Kasumi-1 (cell line): ENCODE results near the gene CD99.
"Not testable (repeated sequence)": the region's sequence is repeated elsewhere in the genome, so short reads cannot be mapped to it uniquely, and the experiment has no call there.

Experiments used
- DNase-seq, 2 experiments: peaks; one replicate each; lab custom pipeline; 2025; lab: John Stamatoyannopoulos, UW

Gene CD99

GRCh38 chrX:2699959-2700358 lies 8.9 kb downstream of the CD99 start:
- no peak for DNase-seq

GRCh38 chrX:2700405-2701320 lies 9.6 kb downstream of the CD99 start:
- no peak for DNase-seq

DNA sequence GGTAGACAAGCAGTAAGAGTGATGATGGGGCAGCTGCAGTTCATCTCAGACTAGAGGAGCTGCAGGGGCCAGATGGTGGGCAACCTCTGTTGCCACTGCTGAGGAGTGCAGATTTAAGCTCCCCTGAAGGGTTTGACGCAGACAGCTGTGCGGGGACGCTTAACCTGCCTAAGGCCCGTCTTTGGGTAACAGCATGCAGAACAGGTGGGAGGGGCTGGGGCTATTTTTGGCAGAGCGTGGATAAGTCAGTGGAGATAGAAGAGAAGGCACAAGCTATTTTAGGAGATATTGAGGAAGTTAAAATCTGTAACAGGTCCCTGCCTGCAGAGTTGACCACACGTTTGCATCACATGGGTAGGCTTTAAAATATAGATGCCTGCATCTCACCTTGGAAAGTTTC lies 10.5 kb downstream of the CD99 start:
- no peak for DNase-seq

DNA sequence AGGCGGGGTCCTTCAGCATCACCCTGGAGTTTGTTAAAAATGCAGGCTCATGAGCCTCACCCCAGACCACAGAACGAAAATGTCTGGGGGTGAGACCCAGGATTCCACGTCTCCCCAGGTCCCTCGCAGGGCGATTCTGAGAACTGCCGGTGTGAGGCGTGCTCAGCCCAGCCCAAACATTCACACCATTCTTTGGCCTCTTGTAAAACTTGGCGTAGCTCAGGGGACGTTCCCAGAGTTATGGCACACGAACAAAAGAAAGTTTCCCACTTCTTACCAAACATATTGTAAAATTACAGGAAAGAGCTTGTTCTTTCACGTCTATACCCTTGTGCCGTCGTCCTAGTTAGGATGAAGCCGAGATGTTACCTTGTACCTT lies 12.9 kb downstream of the CD99 start:
- no peak for DNase-seq

DNA sequence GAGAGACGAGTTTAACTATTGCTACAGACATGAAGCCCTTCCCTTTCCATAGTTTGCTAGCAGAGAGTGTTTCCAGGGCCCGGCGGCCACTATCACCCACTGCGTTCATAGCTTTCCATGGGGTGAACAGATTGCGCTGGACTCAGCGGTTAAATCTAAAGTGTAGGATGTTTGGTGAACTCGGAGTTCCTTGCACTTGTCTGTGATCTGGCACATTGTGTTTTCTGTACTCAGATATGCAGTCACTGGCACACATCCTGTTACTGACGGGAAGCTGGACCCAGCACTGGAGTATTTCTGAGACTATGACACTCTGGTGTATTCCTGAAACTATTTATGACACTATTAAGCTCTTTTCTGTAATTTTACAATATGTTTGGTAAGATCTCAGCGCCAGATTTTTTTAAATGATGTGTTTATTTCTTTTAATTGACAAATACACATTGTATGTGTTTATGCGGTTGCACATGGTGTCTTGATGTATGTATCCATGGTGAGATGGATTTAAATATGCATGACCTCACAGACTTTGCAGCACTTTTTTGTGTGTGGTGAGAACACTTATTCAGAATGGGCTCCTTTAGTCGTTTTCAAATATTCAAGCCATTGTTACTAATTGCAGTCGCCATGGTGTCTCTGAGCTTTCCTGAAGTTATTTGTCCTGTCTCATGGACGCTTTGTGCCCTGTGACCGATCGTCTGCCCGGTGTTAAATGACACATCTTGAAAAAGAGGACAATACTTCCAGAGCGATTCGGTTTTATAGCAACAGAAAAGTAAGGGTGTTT lies 14.1 kb downstream of the CD99 start:
- DNase-seq: no peak

DNA sequence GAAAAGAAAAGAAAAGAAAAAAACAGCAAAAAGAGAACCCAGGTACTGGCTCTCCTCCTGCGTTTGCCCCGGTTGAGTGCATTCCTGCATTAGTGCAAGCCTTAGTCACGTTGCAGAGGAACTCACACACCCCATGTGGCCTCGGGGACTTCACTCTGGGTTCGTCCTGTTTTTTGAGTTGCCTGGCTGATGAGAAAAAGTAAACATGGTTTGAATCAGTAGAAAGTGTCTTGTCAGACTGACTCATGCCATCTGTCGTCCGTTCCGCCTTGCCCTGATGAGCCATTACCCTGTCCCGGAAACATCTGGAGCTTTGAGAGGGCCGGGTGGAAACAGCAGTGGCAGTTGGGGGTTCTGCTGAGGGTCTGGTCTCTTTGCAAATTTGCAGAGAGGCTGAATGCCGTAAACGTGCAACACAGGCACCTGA lies 16.3 kb downstream of the CD99 start:
- no peak for DNase-seq

- no peak for DNase-seq
Observed at GRCh38 chrX:2708021-2708420, 16.9 kb downstream of the CD99 start.

- DNase-seq: no peak
Observed at GRCh38 chrX:2708592-2709188, 17.6 kb downstream of the CD99 start.

DNA sequence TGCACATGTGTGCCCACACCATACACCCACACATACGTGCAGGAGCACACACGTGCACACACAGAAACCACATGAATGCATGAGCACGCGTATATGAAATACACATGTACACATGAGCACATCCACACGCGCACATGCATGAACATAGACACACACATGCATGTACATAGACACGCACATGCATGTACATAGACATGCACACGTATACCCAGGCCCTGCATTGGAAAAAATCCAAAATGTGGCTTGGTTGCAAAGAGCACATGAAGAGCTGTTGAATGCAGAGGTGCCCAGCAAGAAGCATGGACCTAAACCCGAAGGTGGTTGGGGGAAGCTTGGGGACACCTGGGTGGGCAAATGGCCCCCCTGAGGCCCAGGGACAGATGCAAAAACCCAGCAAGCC lies 18.5 kb downstream of the CD99 start:
- DNase-seq: no peak

DNA sequence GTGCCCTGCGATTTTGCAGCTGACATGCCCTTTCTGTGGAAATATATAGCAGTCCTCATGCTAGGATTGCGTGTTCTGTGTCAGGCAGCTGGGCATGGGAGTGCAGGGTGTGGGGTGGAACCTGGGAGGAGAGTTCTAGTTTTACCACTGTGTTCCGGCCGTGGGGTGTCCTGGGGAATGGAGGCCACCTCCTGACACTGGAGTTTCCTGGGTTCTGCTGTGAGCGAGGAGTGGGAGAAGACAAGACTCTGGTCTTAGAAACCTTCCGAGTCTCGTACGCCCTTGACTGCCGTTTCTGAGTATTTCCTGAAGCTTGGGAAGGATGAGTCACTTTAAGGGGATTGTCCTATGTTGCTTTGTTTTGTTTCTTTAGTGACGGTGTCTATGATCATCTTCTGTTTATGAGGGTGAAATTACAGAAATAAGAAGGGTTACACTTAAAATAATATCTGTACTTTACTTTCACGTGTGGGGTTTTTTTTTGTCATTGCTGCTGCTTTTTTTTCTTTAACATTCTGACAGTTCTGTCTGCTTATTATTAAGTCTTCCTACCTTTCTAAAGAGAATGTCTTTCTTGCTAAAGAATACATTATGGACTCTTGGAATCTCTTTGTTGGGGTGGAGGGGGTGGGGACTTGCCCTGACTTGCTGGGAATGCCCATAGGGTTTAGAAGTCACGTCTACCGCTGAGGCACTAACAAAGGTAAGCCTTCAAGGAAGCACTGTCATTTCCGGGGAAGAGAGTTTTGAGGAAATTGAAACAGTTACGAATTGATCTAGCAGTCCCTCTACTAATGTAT lies 19.1 kb downstream of the CD99 start:
- DNase-seq: no peak

DNA sequence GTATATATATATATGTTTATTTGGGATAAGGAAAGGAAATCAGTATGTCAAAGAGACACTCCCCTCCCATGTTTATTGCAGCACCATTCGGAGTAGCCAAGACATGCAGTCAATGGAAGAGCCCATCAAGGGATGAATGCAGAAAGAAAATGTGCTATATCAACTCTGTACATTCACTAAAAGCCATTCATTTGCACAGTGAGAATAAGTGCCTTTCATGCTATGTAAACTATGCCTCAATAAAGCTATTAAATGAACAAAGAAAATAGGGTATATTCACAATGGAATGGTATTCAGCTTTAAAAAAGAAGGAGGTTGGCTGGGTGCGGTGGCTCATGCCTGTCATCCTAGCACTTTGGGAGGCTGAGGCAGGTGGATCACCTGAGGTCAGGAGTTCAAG lies 20.3 kb downstream of the CD99 start:
- DNase-seq: no peak

DNA sequence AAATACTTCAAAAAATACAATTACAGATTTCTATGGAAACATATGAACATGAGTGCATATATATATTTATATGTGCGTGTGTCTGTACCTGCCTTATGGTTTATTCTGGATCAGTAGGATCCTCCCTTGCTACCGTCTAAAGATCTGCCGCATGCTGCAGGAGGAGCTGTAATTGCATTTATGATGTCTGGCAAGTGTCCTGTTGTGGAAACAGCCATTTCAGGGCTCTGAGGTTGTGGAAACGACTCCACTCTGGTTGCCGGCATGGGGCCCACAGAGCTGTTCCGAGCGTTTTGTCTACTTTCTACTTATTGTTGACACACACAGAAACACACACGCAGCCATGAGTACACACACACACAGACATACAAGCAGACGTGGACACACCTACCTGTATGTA lies 21.3 kb downstream of the CD99 start:
- no peak for DNase-seq

GRCh38 chrX:2712890-2713840 lies 22.1 kb downstream of the CD99 start:
- DNase-seq: no peak

DNA sequence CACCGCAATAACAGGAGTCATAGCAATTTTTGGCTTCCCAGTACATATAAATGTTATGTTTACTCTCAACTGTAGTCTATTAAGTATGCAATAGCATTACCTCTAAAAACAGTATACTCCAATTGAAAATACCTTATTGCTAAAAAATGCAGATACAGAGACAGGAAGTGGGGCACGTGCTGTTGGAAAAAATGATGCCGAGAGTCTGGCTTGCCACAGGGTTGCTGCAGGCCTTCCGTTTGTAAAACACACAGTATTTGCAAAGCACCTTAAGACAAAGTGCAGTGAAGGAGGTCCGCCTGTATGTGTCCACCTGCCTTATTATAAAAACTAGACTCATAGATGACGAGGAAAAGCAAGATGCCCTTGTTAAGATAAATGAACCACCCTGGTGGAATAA lies 23.5 kb downstream of the CD99 start:
- no peak for DNase-seq

- DNase-seq: no peak
Observed at GRCh38 chrX:2715066-2715600, 24.0 kb downstream of the CD99 start.

DNA sequence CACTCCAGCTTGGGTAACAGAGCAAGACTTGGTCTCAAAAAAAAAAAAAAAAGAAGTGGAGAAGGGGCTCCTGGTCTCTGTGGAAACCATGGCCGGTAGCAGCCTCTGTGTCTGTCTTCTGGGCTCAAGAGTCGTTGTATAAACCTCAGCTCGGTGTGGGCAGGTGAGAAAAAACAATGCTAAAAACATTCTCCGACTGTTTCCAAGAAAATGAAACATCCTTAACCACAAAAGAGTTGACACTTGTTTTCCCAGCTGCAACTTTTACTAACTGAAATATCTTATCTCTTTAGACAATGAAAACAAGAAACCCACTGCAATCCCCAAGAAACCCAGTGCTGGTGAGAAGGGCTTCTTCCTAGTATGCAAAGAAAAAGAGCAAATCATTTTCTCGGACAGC lies 26.2 kb downstream of the CD99 start:
- no peak for DNase-seq

DNA sequence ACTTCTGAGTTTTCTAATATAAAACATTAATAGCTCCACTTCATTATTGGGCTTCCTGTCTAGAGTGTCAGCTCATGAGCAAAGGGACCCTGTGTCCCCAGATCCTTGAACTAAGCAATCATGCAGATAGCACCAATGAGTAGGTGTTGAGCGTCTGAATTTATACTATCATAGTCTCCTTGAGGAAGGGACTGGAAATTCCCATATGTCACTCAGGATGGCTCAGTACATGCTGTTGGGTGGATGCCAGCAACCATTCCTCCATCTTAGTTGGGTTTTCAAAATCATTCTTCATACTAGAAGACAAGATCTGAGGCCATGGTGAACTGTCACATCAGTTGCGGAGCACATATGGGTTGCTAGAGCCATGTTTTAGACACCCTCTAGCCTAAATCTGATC lies 27.7 kb downstream of the CD99 start:
- no peak for DNase-seq

DNA sequence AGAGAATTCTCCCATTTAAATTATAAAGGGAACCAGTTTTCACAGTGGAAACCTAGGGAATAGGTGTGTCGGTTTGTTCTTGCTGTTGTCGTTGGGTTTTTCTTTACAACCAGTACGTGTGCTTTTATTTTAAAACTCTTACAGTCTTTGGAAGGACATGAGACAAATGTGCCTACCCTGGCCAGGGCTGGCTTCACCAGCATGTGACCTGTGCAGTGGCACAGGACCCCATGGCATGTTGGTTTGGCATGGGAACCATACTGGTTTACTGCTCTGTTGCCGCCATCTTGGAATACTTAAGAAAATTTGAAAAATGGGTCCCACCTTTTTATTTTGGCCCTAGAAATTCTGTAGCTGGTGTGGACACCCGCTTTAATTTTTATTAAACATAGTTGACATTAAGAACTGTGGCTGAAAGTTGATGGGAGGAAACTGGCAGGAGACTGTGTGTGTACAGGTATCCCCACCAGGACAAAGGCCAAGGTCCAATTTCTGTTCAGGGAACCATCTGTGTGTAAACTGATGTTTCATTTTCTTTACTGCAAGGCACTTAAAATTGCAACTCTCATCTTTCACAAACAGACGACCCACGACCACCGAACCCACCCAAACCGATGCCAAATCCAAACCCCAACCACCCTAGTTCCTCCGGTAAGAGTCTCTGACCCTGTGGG lies 28.8 kb downstream of the CD99 start:
- no peak for DNase-seq

GRCh38 chrX:2723286-2723879 lies 32.3 kb downstream of the CD99 start:
- DNase-seq: no peak

DNA sequence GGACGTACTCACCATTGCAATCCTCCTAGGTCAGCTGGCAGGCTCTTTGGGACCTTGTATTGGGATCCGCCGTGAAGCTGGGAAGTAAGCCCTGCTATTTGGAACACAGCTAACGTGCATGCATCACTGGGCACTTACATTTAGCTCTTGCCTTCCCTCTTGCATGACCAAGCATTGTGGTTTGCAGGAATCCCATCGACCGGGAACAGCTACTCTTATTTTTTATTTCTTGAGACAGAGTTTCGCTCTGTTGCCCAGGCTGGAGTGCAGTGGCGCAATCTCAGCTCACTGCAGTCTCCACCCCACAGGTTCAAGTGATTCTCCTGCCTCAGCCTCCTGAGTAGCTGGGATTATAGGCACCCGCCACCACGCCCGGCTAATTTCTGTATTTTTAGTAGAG lies 36.2 kb downstream of the CD99 start:
- not testable (repeated sequence) for DNase-seq
